Panc1 (cell line): ENCODE measurements around the gene CGREF1. TPM values are rescaled to one million over a fixed set of nuclear protein-coding genes. Genes with fewer than 3 reads are reported as not detected.

Source experiments
- ATAC-seq: fragments of 200-7000 bp; cut with Tn5 transposase; 2 replicates; pipeline ENCODE4 v1.9.1; 2020; ENCODE audit warnings: mild to moderate bottlenecking, moderate library complexity
- BruUV-seq: library from RNA; stranded (reverse); fragments of 400-500 nt; replicated peaks from 2 replicates; lab custom pipeline; 2021; lab: Mats Ljungman, UMichigan
- CTCF ChIA-PET: fragments of 300-600 bp; sonication (Branson Sonifier 250); formaldehyde crosslinking; loops from one replicate; lab custom pipeline; 2022; ENCODE audit warnings: antibody characterized with exemption; lab: Charles Lee
- POLR2A ChIA-PET: fragments of 300-600 bp; sonication (Branson Sonifier 250); formaldehyde crosslinking; loops from one replicate; lab custom pipeline; 2022; ENCODE audit warnings: antibody characterized with exemption; lab: Charles Lee
- DNase-seq: peaks from one replicate; pipeline ENCODE4 v3.0.0-alpha.2; 2010; ENCODE audit warnings: low read depth, low spot score
- H3K27ac ChIP-seq: 2 replicates; pipeline ENCODE4 v1.5.1; 2011; ENCODE audit warnings: mild to moderate bottlenecking, low read length, inconsistent platforms
- H3K27me3 ChIP-seq: fragments of 200-500 bp; sonication (Bioruptor generic); 2 replicates; pipeline ENCODE4 v1.6.0; 2014; ENCODE audit warnings: low read length, inconsistent platforms; ENCODE audit not compliant: control insufficient read depth, insufficient read depth
- H3K36me3 ChIP-seq: fragments of 200-500 bp; sonication (Bioruptor generic); 2 replicates; pipeline ENCODE4 v1.5.1; 2014; ENCODE audit warnings: inconsistent platforms, mild to moderate bottlenecking, low read length, moderate library complexity; ENCODE audit not compliant: control insufficient read depth, insufficient read depth
- H3K4me1 ChIP-seq: 2 replicates; pipeline ENCODE4 v1.5.1; 2011; ENCODE audit warnings: inconsistent platforms, mild to moderate bottlenecking, low read length, moderate library complexity; ENCODE audit not compliant: control insufficient read depth, insufficient read depth
- H3K4me3 ChIP-seq, 2 experiments: 2 replicates each; pipeline ENCODE4 v1.5.1; 2011 to 2012; ENCODE audit warnings: low read depth in 2 of 2, low read length in 2 of 2, mild to moderate bottlenecking in 2 of 2, inconsistent platforms in 1 of 2, moderate library complexity in 1 of 2
- H3K9me3 ChIP-seq: fragments of 200-500 bp; sonication (Bioruptor generic); 2 replicates; pipeline ENCODE4 v1.5.1; 2014; ENCODE audit warnings: low read depth, mild to moderate bottlenecking, inconsistent platforms, low read length, moderate library complexity; ENCODE audit not compliant: control insufficient read depth, insufficient read depth
- CTCF ChIP-seq: fragments of 450-650 bp; IDR thresholded peaks from 2 replicates; pipeline ENCODE4 v1.5.1; 2017; ENCODE audit warnings: mild to moderate bottlenecking
- POLR2AphosphoS5 ChIP-seq: IDR thresholded peaks from 2 replicates; pipeline ENCODE4 v1.6.1; 2012; ENCODE audit warnings: mild to moderate bottlenecking, low read depth, low read length, moderate library complexity
- REST ChIP-seq, 2 experiments: IDR thresholded peaks; 2 replicates each; pipeline ENCODE4 v1.6.1; 2011 to 2012; ENCODE audit warnings: low read depth in 2 of 2, control low read depth in 1 of 2, low read length in 1 of 2, mild to moderate bottlenecking in 1 of 2, moderate library complexity in 1 of 2; ENCODE audit not compliant: insufficient read depth in 1 of 2
- SIN3A ChIP-seq: IDR thresholded peaks from 2 replicates; pipeline ENCODE4 v1.6.1; 2012; ENCODE audit warnings: low read depth, mild to moderate bottlenecking, low read length, moderate library complexity, borderline replicate concordance; ENCODE audit not compliant: insufficient read depth
- TCF7L2 ChIP-seq: IDR thresholded peaks from 2 replicates; pipeline ENCODE4 v1.6.1; 2011; ENCODE audit warnings: mild to moderate bottlenecking, low read depth, low read length, inconsistent platforms
- in situ Hi-C: cut with HindIII; loops from 2 replicates; pipeline ENCODE4 v1.10.0; 2016; ENCODE audit warnings: low sequenced_read_pairs, low pct_unique_long_range_greater_than_20kb
- intact Hi-C: fragments of 100-400 bp; cut with micrococcal nuclease; formaldehyde crosslinking; loops from one replicate; pipeline ENCODE4 v1.10.0; 2022; ENCODE audit not compliant: unreplicated experiment
- total RNA-seq: library from RNA; stranded (reverse); gene quantifications from one replicate; pipeline ENCODE4 v1.2.1, GENCODE V29; 2021; ENCODE audit not compliant: unreplicated experiment

CGREF1 gene
- total RNA-seq, 1 experiment from 2014 or later = 10.1 TPM

- TF ChIP-seq CTCF (no peak), POLR2AphosphoS5 (no peak), TCF7L2 (no peak), REST (IDR thresholded peaks at IDR 0.05; ENCODE audit: insufficient read depth in 1 of 2, low read depth in 2 of 2, low read length in 1 of 2) (no peak), SIN3A (no peak)
- ChIA-PET CTCF (interaction anchor here (1.0 kb wide), 1 partner anchor 19 kb away, joined by 4 read pairs; no protein-coding TSS in a partner anchor), POLR2A (no interaction called here)
- no peaks in the 10 kb centered on the region for H3K4me1 ChIP-seq
- H3K4me3 ChIP-seq = no peak overlapping the region
- H3K27ac ChIP-seq = no peak overlapping the region
- no TSS peak for BruUV-seq
- no peaks in the 10 kb centered on the region for H3K9me3 ChIP-seq
- H3K27me3 ChIP-seq = no peaks in the 10 kb centered on the region
- DNase-seq (no peak), ATAC-seq (no peak)
- in situ Hi-C loops = no loop called here
- no peaks in the 10 kb centered on the region for H3K36me3 ChIP-seq
- intact Hi-C loops = no loop called here
These were observed 31.8 kb upstream of the CGREF1 start for GRCh38 chr2:27150639-27151230.

GRCh38 chr2:27149570-27150405 lies 30.9 kb upstream of the CGREF1 start:
- POLR2A ChIA-PET = interaction anchor here (0.5 kb wide), 1 partner anchor 33 kb away, joined by 4 read pairs; no protein-coding TSS in a partner anchor

More at GRCh38 chr2:27149570-27150405, 30.9 kb upstream of the CGREF1 start:
- H3K36me3 ChIP-seq = no peaks in the 10 kb centered on the region
- H3K4me1 ChIP-seq = no peaks in the 10 kb centered on the region
- H3K4me3 ChIP-seq = no peak overlapping the region
- in situ Hi-C loops = no loop called here
- ATAC-seq = peak; percentile 26; the same call in 1 of the 2 replicates
- H3K27me3 ChIP-seq = no peaks in the 10 kb centered on the region
- BruUV-seq = no TSS peak
- intact Hi-C loops = no loop called here
- TF ChIP-seq CTCF (no peak), TCF7L2 (no peak), POLR2AphosphoS5 (no peak), REST (IDR thresholded peaks at IDR 0.05; ENCODE audit: insufficient read depth in 1 of 2, low read depth in 2 of 2, low read length in 1 of 2) (no peak), SIN3A (no peak)
- H3K27ac ChIP-seq = no peak overlapping the region
- DNase-seq = no peak
- CTCF ChIA-PET = interaction anchor here (0.6 kb wide), 1 partner anchor 13 kb away, joined by 5 read pairs; no protein-coding TSS in a partner anchor
- H3K9me3 ChIP-seq = no peaks in the 10 kb centered on the region
